Choroid plexus epithelial cell (primary cell): ENCODE data around the gene RNASE7.

ENCODE experiments used
- DNase-seq: peaks from one replicate; pipeline ENCODE4 v3.0.0-alpha.2; 2010; ENCODE audit warnings: low read depth
- H3K4me3 ChIP-seq: 2 replicates; pipeline ENCODE4 v1.5.1; 2011; ENCODE audit warnings: low read depth, mild to moderate bottlenecking, control low read depth, low read length, moderate library complexity
- CTCF ChIP-seq: conservative IDR thresholded peaks from 2 replicates; pipeline ENCODE4 v1.5.1; 2011; ENCODE audit warnings: low read depth, mild to moderate bottlenecking, control low read depth, inconsistent platforms, low read length, moderate library complexity

RNASE7 gene

GRCh38 chr14:21078726-21079125, 36.6 kb downstream of the RNASE7 start:
- H3K4me3 ChIP-seq, result no peak overlapping the region
- no peak for TF ChIP-seq CTCF
- no peak for DNase-seq

GRCh38 chr14:21081521-21082142, 39.5 kb downstream of the RNASE7 start:
- no peak for TF ChIP-seq CTCF
- no peak overlapping the region for H3K4me3 ChIP-seq
- no peak for DNase-seq

DNA sequence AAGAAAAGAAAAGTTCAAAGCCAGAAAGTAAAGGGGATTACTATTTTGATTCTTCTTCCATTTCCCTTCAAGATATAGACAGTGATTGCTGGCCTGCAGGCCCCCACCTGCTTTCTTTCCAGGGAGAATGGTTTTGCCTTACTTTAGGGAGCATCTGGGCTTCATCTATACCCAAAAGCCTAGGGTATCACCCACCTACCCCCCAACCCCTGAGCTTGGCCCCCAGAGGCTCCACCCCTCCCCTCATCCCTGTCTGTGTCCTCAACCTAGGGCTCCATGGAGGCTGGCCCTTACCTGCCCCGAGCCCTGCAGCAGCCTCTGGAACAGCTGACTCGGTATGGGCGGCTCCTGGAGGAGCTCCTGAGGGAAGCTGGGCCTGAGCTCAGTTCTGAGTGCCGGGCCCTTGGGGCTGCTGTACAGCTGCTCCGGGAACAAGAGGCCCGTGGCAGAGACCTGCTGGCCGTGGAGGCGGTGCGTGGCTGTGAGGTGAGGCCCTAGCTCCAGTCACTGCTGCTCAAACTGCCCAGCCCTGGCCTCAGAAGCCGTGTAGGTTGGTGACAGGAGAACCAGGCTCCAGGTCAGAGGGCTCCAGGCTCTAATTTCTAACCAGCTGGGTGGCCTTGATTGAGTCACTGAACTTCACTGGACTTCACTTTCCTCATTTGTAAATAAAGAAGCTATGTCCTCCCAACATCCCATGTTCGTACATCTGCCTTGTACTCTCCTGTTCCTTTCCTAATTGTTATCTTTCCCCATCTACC, 41.6 kb downstream of the RNASE7 start:
- TF ChIP-seq CTCF, result no peak
- H3K4me3 ChIP-seq, result no peak overlapping the region
- DNase-seq, result no peak

- DNase-seq, result no peak
- no peak overlapping the region for H3K4me3 ChIP-seq
- no peak for TF ChIP-seq CTCF
Measured at GRCh38 chr14:21084396-21084795, 42.2 kb downstream of the RNASE7 start.

DNA sequence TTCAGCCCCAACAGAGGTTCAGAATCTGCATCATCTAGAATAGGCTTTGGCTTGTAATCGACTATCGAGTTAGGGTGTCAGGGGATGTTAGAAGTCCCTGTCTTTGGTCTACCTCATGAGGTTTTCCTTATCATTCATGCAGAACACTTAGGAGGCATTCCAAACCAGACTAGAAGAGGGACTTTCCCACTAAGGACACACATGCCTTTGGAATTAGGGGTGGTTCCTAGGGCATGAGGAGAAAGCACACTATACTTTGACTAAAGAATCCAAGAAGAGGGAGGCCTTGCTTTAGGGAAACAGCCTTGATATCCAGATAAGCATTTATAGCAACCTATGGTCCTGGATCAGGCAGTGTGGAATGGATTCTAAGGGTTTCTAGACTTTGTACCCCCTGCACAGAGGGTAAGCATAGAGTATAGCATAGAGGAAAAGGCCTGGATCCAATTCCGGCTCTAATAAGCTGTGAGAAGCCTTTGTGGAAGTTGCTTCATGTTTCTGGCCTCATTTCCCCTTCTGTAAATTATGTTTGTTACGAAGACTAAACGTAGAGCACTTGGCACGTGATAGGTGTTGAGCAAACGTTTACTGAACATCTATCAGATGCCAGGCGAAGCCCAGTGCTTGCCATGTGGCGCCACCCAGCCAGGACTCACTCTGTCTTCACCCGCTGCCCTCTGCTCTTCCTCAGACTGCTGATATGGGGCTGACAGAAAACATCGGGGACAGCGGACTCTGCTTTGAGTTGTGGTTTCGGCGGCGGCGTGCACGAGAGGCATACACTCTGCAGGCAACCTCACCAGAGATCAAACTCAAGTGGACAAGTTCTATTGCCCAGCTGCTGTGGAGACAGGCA, 43.1 kb downstream of the RNASE7 start:
- TF ChIP-seq CTCF, result no peak
- DNase-seq, result peak; percentile 63
- no peak overlapping the region for H3K4me3 ChIP-seq

GRCh38 chr14:21086908-21087293, 44.7 kb downstream of the RNASE7 start:
- TF ChIP-seq CTCF, result no peak
- H3K4me3 ChIP-seq, result no peak overlapping the region
- DNase-seq, result no peak
